Measurements from ENCODE around the gene COMMD10. TPM values are rescaled to one million over a fixed set of nuclear protein-coding genes. Genes with fewer than 3 reads are reported as not detected.

The COMMD10 gene
- total RNA-seq, 4 donors from 2014 or later, result 18.4 to 50.6 (median 22.7) TPM

DNA sequence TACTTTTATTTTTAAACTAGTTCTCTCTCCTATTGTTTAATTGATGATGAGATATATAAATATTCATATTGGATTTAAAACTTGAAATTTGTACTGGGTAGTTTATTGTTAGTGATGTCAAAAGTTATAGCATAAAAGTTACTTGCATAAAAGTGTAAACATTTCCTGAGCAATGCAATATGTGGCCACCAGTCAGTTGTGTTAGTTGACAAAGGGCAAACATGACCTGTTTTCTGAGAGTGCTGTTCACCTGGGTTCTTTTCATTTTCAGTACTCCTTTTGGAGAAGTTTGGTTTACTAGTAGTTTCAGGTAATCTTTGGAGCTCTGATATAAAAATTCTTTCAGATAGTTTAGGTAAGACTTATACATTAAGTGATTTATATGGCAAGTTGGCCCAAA lies 69.4 kb downstream of the COMMD10 start:
- Histone ChIP-seq H3K27me3 (no peaks in the 10 kb centered on the region), H3K4me3 (no peak overlapping the region), H3K36me3 (no peaks in the 10 kb centered on the region), H3K9me3 (no peaks in the 10 kb centered on the region), H3K27ac (no peak overlapping the region), H3K4me1 (no peaks in the 10 kb centered on the region)
- no peak for DNase-seq (ENCODE audit: low spot score in 2 of 2)
- TF ChIP-seq, protein P1, sequence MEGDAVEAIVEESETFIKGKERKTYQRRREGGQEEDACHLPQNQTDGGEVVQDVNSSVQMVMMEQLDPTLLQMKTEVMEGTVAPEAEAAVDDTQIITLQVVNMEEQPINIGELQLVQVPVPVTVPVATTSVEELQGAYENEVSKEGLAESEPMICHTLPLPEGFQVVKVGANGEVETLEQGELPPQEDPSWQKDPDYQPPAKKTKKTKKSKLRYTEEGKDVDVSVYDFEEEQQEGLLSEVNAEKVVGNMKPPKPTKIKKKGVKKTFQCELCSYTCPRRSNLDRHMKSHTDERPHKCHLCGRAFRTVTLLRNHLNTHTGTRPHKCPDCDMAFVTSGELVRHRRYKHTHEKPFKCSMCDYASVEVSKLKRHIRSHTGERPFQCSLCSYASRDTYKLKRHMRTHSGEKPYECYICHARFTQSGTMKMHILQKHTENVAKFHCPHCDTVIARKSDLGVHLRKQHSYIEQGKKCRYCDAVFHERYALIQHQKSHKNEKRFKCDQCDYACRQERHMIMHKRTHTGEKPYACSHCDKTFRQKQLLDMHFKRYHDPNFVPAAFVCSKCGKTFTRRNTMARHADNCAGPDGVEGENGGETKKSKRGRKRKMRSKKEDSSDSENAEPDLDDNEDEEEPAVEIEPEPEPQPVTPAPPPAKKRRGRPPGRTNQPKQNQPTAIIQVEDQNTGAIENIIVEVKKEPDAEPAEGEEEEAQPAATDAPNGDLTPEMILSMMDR (IDR thresholded peaks at IDR 0.05), result no peak
- no peak for TF ChIP-seq EP300 (IDR thresholded peaks at IDR 0.05)
- no peak for TF ChIP-seq POLR2A (IDR thresholded peaks at IDR 0.05)
- TF ChIP-seq POLR2AphosphoS5 (IDR thresholded peaks at IDR 0.05), result no peak

DNA sequence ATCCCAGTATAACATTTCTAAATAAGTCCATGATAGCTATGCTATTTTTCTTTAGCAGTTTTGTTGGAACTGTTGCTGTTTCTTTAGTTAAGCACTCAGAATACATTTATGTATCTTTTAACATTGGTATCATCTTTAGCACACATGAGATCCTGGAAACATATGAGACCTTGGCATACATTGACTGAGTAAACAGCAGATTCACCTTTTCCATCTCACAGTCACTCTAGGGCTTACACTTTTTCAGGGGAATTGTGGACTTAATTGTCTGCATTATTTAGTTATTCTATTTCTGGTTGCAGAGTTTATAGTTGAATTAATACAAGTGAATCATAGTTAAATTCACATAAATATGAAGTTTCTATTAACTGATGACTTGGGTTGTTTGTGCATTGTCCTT lies 70.1 kb downstream of the COMMD10 start:
- no peaks in the 10 kb centered on the region for H3K4me1 ChIP-seq
- H3K4me3 ChIP-seq, result no peak overlapping the region
- H3K27me3 ChIP-seq, result no peaks in the 10 kb centered on the region
- TF ChIP-seq, protein P1 (IDR thresholded peaks at IDR 0.05), result no peak
- TF ChIP-seq POLR2A (IDR thresholded peaks at IDR 0.05), result no peak
- no peak for TF ChIP-seq POLR2AphosphoS5 (IDR thresholded peaks at IDR 0.05)
- TF ChIP-seq EP300 (IDR thresholded peaks at IDR 0.05), result no peak
- no peaks in the 10 kb centered on the region for H3K9me3 ChIP-seq
- no peak overlapping the region for H3K27ac ChIP-seq
- no peaks in the 10 kb centered on the region for H3K36me3 ChIP-seq
- no peak for DNase-seq (ENCODE audit: low spot score in 2 of 2)

DNA sequence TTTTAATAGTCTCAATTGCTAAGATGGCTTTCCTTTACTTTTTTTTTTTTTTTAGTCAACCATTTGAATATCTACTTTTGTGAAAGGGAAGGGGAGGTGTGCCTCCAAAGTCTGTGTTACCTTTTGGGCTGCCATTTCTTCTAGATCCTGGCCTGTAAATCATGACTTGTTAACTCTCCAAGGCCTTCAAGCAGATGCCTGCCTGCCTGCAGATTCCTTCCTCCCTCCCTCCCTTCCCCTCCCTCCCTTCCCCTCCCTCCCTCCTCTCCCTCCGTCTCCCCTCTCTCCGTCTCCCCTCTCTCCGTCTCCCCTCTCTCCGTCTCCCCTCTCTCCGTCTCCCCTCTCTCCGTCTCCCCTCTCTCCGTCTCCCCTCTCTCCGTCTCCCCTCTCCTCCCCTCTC lies 73.1 kb downstream of the COMMD10 start:
- WGBS, result 98% methylated on average over 6 of the region's 8 CpGs
- H3K27me3 ChIP-seq, result no peaks in the 10 kb centered on the region
- H3K9me3 ChIP-seq, result no peaks in the 10 kb centered on the region
- TF ChIP-seq, protein P1 (IDR thresholded peaks at IDR 0.05), result no peak
- TF ChIP-seq POLR2AphosphoS5 (IDR thresholded peaks at IDR 0.05) (no peak), EP300 (IDR thresholded peaks at IDR 0.05) (no peak), POLR2A (IDR thresholded peaks at IDR 0.05) (no peak)
- H3K4me1 ChIP-seq, result no peaks in the 10 kb centered on the region
- no peak for DNase-seq (ENCODE audit: low spot score in 2 of 2)
- H3K36me3 ChIP-seq, result no peaks in the 10 kb centered on the region
- H3K4me3 ChIP-seq, result no peak overlapping the region
- H3K27ac ChIP-seq, result no peak overlapping the region

DNA sequence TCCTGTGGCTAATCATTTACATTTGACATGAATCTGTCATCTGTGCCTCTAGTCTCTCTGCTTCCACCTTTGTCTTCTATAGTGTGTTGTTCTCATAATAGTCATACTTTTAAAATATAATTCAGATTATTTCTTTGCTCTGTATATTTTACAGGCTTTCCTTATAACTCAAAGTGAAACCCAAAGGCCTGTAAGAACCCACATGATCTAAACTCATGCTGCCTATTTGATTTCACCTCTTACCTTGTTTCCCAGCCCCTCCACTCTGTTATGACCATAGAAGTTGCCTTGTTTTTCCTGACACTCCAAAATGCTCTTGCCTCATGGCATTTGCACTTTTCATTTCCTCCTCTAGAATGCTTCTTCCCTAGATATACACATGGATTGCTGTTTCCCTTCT lies 74.2 kb downstream of the COMMD10 start:
- Histone ChIP-seq H3K4me1 (no peaks in the 10 kb centered on the region), H3K27me3 (no peaks in the 10 kb centered on the region), H3K4me3 (no peak overlapping the region), H3K27ac (no peak overlapping the region), H3K36me3 (no peaks in the 10 kb centered on the region), H3K9me3 (no peaks in the 10 kb centered on the region)
- no peak for DNase-seq (ENCODE audit: low spot score in 2 of 2)
- TF ChIP-seq POLR2A (IDR thresholded peaks at IDR 0.05) (no peak), EP300 (IDR thresholded peaks at IDR 0.05) (no peak), POLR2AphosphoS5 (IDR thresholded peaks at IDR 0.05) (no peak)
- TF ChIP-seq, protein P1 (IDR thresholded peaks at IDR 0.05), result no peak

DNA sequence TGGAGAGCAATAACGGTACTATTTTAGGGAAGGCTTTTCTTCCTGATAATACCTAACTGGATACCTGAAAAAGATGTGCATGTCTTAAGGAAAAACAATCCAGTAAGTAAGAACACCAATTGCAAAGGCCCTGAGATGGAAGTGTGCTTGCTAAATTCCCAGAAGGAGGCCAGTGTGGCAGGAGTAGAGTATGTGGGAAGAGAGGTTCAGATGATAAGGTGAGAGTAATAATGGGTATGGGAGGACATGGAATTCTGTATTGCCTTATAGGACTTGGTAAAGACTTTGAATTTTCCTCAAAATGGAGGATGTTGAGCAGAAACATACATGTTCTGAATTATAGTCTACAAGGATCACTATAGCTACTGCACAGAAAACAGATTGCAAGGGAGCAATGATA lies 89.3 kb downstream of the COMMD10 start:
- DNase-seq (ENCODE audit: low spot score in 2 of 2), result no peak
- no peaks in the 10 kb centered on the region for H3K9me3 ChIP-seq
- H3K27me3 ChIP-seq, result no peaks in the 10 kb centered on the region
- no peak overlapping the region for H3K4me3 ChIP-seq
- WGBS, result 94% methylated on average over 1 of the region's 1 CpG
- no peaks in the 10 kb centered on the region for H3K4me1 ChIP-seq
- TF ChIP-seq POLR2A (IDR thresholded peaks at IDR 0.05) (no peak), POLR2AphosphoS5 (IDR thresholded peaks at IDR 0.05) (no peak), EP300 (IDR thresholded peaks at IDR 0.05) (no peak)
- TF ChIP-seq, protein P1 (IDR thresholded peaks at IDR 0.05), result no peak
- H3K27ac ChIP-seq, result no peak overlapping the region
- H3K36me3 ChIP-seq, result peaks cover 3% of the 10 kb centered on the region
